ENCODE measurements around the gene DDTL.

DNA sequence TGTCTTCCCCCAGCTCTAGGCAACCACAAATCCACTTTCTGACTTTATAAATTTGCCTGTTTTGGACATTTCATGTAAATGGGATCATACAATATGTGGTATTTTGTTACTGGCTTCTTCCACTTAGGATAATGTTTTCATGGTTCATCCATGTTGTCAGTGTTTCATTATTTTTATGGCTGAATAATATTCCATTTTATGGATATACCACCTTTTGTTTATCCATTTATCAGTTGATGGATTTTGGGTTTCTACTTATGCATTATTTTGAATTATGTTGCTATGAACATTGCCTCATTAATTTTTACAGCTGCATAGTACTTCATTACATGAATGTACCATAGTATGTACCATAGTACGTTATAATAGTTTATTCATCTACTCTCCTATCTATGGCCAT lies 49.5 kb downstream of the DDTL start:
- TF ChIP-seq, protein P1, sequence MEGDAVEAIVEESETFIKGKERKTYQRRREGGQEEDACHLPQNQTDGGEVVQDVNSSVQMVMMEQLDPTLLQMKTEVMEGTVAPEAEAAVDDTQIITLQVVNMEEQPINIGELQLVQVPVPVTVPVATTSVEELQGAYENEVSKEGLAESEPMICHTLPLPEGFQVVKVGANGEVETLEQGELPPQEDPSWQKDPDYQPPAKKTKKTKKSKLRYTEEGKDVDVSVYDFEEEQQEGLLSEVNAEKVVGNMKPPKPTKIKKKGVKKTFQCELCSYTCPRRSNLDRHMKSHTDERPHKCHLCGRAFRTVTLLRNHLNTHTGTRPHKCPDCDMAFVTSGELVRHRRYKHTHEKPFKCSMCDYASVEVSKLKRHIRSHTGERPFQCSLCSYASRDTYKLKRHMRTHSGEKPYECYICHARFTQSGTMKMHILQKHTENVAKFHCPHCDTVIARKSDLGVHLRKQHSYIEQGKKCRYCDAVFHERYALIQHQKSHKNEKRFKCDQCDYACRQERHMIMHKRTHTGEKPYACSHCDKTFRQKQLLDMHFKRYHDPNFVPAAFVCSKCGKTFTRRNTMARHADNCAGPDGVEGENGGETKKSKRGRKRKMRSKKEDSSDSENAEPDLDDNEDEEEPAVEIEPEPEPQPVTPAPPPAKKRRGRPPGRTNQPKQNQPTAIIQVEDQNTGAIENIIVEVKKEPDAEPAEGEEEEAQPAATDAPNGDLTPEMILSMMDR (conservative IDR thresholded peaks at IDR 0.05 in 1 of 2, IDR thresholded peaks at IDR 0.05 in 1 of 2; ENCODE audit: extremely low read depth in 1 of 2, insufficient read depth in 1 of 2, low read depth in 1 of 2, low read length in 2 of 2) = no peak
- TF ChIP-seq EZH2 (IDR thresholded peaks at IDR 0.05; ENCODE audit: borderline replicate concordance, low read length) = no peak

Measured in mammary epithelial cell (primary cell).